Astrocyte (in vitro differentiated cells and primary cell): ENCODE results near the gene CST2. TPM values are rescaled to one million over a fixed set of nuclear protein-coding genes. Genes with fewer than 3 reads are reported as not detected.
"Not testable (repeated sequence)": the region's sequence is repeated elsewhere in the genome, so short reads cannot be mapped to it uniquely, and the experiment has no call there.

ENCODE experiments used
- DNase-seq: peaks from one replicate; pipeline ENCODE4 v3.0.0-alpha.2; 2010; ENCODE audit warnings: low read depth
- FAIRE-seq: peaks from 2 replicates; lab custom pipeline; 2011; peaks lifted over from hg19 to GRCh38; lab: Jason Lieb, UNC
- H2AFZ ChIP-seq: 2 replicates; pipeline ENCODE4 v1.6.0; 2012; ENCODE audit warnings: low read depth, low read length, inconsistent platforms
- H3K27ac ChIP-seq: 2 replicates; pipeline ENCODE4 v1.5.1; 2011; ENCODE audit warnings: low read depth, low read length, inconsistent platforms
- H3K27me3 ChIP-seq: 2 replicates; pipeline ENCODE4 v1.6.0; 2011; ENCODE audit warnings: low read length, inconsistent platforms; ENCODE audit not compliant: insufficient read depth
- H3K36me3 ChIP-seq: 2 replicates; pipeline ENCODE4 v1.5.1; 2011; ENCODE audit warnings: low read length, inconsistent platforms; ENCODE audit not compliant: insufficient read depth
- H3K4me1 ChIP-seq: 2 replicates; pipeline ENCODE4 v1.5.1; 2011; ENCODE audit warnings: low read length, inconsistent platforms; ENCODE audit not compliant: insufficient read depth
- H3K4me2 ChIP-seq: 2 replicates; pipeline ENCODE4 v1.6.0; 2012; ENCODE audit warnings: low read length, inconsistent platforms
- H3K4me3 ChIP-seq: 2 replicates; pipeline ENCODE4 v1.5.1; 2011; ENCODE audit warnings: low read depth, mild to moderate bottlenecking, low read length, inconsistent platforms; ENCODE audit not compliant: insufficient read depth
- H3K79me2 ChIP-seq: 2 replicates; pipeline ENCODE4 v1.6.0; 2012; ENCODE audit warnings: mild to moderate bottlenecking, low read length, inconsistent platforms; ENCODE audit not compliant: insufficient read depth
- H3K9ac ChIP-seq: 2 replicates; pipeline ENCODE4 v1.6.0; 2012; ENCODE audit warnings: mild to moderate bottlenecking, low read length, inconsistent platforms
- H3K9me3 ChIP-seq: 2 replicates; pipeline ENCODE4 v1.5.1; 2012; ENCODE audit warnings: low read depth, mild to moderate bottlenecking, low read length, inconsistent platforms; ENCODE audit not compliant: insufficient read depth
- H4K20me1 ChIP-seq: 2 replicates; pipeline ENCODE4 v1.6.0; 2012; ENCODE audit warnings: low read length, inconsistent platforms; ENCODE audit not compliant: insufficient read depth
- H3K27ac Mint-ChIP-seq: one replicate; pipeline ENCODE4 v1.8.0; 2021; ENCODE audit warnings: mild to moderate bottlenecking, mixed read lengths; ENCODE audit not compliant: unreplicated experiment
- H3K27me3 Mint-ChIP-seq: one replicate; pipeline ENCODE4 v1.8.0; 2021; ENCODE audit warnings: low read depth, mixed read lengths; ENCODE audit not compliant: unreplicated experiment
- H3K36me3 Mint-ChIP-seq: one replicate; pipeline ENCODE4 v1.8.0; 2021; ENCODE audit warnings: low read depth, mixed read lengths; ENCODE audit not compliant: unreplicated experiment
- H3K4me1 Mint-ChIP-seq: one replicate; pipeline ENCODE4 v1.8.0; 2021; ENCODE audit warnings: low read depth, mixed read lengths; ENCODE audit not compliant: unreplicated experiment
- H3K4me3 Mint-ChIP-seq: one replicate; pipeline ENCODE4 v1.8.0; 2021; ENCODE audit warnings: mild to moderate bottlenecking, moderate library complexity, mixed read lengths; ENCODE audit not compliant: unreplicated experiment
- H3K9me3 Mint-ChIP-seq: one replicate; pipeline ENCODE4 v1.8.0; 2021; ENCODE audit warnings: mild to moderate bottlenecking, mixed read lengths; ENCODE audit not compliant: unreplicated experiment
- EZH2 ChIP-seq: IDR thresholded peaks from 2 replicates; pipeline ENCODE4 v1.6.1; 2012; ENCODE audit warnings: mild to moderate bottlenecking, low read length, inconsistent platforms; ENCODE audit not compliant: insufficient read depth
- total RNA-seq: library from RNA; stranded (reverse); gene quantifications from 2 replicates; pipeline ENCODE4 v1.2.1, GENCODE V29; 2021
- TF ChIP-seq, protein P1 (sequence below): IDR thresholded peaks from 2 replicates; pipeline ENCODE4 v1.5.1; 2011; ENCODE audit warnings: low read depth, mild to moderate bottlenecking, inconsistent platforms, low read length, moderate library complexity; ENCODE audit not compliant: insufficient read depth

The CST2 gene
- total RNA-seq, 1 donor from 2014 or later, result 1.7 TPM

- H3K4me1 ChIP-seq, H3K27ac ChIP-seq, H3K27me3 ChIP-seq, DNase-seq, H3K9me3 Mint-ChIP-seq, H3K4me2 ChIP-seq, H3K79me2 ChIP-seq, H3K4me3 Mint-ChIP-seq, FAIRE-seq, H3K9me3 ChIP-seq, H3K4me3 ChIP-seq, H3K9ac ChIP-seq, H3K27ac Mint-ChIP-seq, H4K20me1 ChIP-seq, H2AFZ ChIP-seq, H3K36me3 ChIP-seq, H3K36me3 Mint-ChIP-seq: not testable (repeated sequence)
- Mint-ChIP-seq H3K27me3 (peaks cover 24% of the 10 kb centered on the region), H3K4me1 (peaks cover 13% of the 10 kb centered on the region)
Measured at GRCh38 chr20:23777380-23777779, 49.1 kb downstream of the CST2 start.

DNA sequence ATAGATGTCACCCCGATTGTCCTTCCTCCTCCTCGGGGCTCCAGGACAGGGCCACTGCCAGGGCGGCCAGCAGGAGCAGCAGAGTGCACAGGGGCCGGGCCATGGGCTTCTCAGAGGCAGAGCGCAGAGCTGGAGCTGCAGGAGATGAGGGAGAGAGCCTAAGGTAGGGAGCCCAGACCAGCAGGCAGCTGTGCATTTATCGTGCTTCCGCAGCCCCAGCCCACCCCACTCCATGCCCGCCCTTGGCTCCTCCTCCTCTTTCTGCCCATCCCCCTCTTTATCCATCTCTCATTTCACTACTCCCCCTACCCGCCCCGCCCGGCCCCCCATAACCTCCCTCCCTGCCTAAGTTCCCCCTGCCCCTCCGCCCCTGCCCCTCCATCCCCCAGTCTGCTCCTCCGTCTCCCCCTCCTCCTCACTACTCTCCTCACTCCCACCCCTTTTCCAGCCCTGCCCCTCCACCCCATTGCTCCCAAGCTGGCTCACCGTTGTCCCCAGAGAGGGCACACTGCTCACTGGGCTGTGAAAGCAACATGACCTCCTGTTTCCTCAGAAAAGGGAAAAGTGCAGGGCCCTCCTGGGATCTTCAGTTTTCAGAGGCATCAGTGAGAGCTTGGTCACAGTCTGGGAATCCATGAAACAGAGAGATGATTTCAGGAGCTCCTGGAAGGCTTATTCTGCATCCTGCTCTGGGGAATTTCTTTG is 50.3 kb downstream of the CST2 start:
- Histone ChIP-seq H3K79me2 (no peaks in the 10 kb centered on the region), H3K4me3 (no peak overlapping the region), H3K9me3 (no peaks in the 10 kb centered on the region), H3K36me3 (no peaks in the 10 kb centered on the region), H3K27ac (no peak overlapping the region), H3K27me3 (no peaks in the 10 kb centered on the region), H3K9ac (no peak overlapping the region), H2AFZ (no peak overlapping the region), H4K20me1 (no peaks in the 10 kb centered on the region), H3K4me2 (no peak overlapping the region), H3K4me1 (no peaks in the 10 kb centered on the region)
- DNase-seq (no peak), FAIRE-seq (peak; percentile 17)
- Mint-ChIP-seq H3K36me3 (no peaks in the 10 kb centered on the region), H3K4me1 (peaks cover 13% of the 10 kb centered on the region), H3K27ac (no peak overlapping the region), H3K9me3 (peaks cover 8% of the 10 kb centered on the region), H3K27me3 (peaks cover 29% of the 10 kb centered on the region), H3K4me3 (no peak overlapping the region)
- no peak for TF ChIP-seq EZH2
- TF ChIP-seq, protein P1, sequence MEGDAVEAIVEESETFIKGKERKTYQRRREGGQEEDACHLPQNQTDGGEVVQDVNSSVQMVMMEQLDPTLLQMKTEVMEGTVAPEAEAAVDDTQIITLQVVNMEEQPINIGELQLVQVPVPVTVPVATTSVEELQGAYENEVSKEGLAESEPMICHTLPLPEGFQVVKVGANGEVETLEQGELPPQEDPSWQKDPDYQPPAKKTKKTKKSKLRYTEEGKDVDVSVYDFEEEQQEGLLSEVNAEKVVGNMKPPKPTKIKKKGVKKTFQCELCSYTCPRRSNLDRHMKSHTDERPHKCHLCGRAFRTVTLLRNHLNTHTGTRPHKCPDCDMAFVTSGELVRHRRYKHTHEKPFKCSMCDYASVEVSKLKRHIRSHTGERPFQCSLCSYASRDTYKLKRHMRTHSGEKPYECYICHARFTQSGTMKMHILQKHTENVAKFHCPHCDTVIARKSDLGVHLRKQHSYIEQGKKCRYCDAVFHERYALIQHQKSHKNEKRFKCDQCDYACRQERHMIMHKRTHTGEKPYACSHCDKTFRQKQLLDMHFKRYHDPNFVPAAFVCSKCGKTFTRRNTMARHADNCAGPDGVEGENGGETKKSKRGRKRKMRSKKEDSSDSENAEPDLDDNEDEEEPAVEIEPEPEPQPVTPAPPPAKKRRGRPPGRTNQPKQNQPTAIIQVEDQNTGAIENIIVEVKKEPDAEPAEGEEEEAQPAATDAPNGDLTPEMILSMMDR, result no peak

- no peak overlapping the region for H2AFZ ChIP-seq
- no peaks in the 10 kb centered on the region for H3K36me3 ChIP-seq
- H3K4me2 ChIP-seq, result no peak overlapping the region
- Mint-ChIP-seq H3K4me3 (no peak overlapping the region), H3K36me3 (no peaks in the 10 kb centered on the region), H3K9me3 (peaks cover 6% of the 10 kb centered on the region), H3K4me1 (peaks cover 13% of the 10 kb centered on the region), H3K27me3 (peaks cover 41% of the 10 kb centered on the region), H3K27ac (no peak overlapping the region)
- no peak overlapping the region for H3K27ac ChIP-seq
- H4K20me1 ChIP-seq, result no peaks in the 10 kb centered on the region
- DNase-seq, result no peak
- no peak for TF ChIP-seq EZH2
- TF ChIP-seq, protein P1, result no peak
- no peaks in the 10 kb centered on the region for H3K27me3 ChIP-seq
- no peaks in the 10 kb centered on the region for H3K79me2 ChIP-seq
- H3K9me3 ChIP-seq, result no peaks in the 10 kb centered on the region
- no peak overlapping the region for H3K9ac ChIP-seq
- H3K4me3 ChIP-seq, result no peak overlapping the region
- FAIRE-seq, result no peak
- H3K4me1 ChIP-seq, result no peaks in the 10 kb centered on the region
Measured at GRCh38 chr20:23774081-23774480, 52.4 kb downstream of the CST2 start.

Other genes with a start within 250 kb of the CST2 start
- not detected in 2 replicates for gene CST9, start 220.8 kb downstream of the CST2 start, total RNA-seq
- 316 and 355 TPM in 2 replicates for gene CST3, start 188.8 kb downstream of the CST2 start, total RNA-seq
- not detected in 2 replicates for gene CST4, start 137.7 kb downstream of the CST2 start, total RNA-seq
- not detected in 2 replicates for gene CST1, start 75.8 kb downstream of the CST2 start, total RNA-seq
- 0.41 and 0.50 TPM in 2 replicates for gene CST5, start 53.0 kb upstream of the CST2 start, total RNA-seq
- gene GGTLC1, start 162.1 kb upstream of the CST2 start, total RNA-seq, result not detected in 2 replicates